ENCODE data around the gene CTNNB1.
"Not testable (repeated sequence)": the region's sequence is repeated elsewhere in the genome, so short reads cannot be mapped to it uniquely, and the experiment has no call there.

The CTNNB1 gene

DNA sequence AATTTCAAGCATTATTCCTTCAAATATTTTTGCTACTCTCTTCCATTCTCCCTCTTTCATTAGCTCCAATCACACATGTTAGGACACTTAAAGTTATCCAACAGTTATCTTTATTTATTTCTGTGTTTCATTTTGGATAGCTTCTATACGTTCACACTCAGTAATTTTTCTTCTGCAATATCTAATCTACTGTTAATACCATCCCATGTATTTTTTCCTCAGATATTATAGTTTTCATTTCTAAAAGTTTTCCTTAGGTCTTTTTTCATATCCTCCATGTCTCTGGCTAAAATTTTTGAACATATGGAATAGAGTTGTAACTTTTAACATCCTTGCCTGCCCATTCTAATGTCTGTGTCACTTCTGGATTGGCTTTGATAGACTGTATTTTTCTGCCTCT, 73.4 kb downstream of the CTNNB1 start:
- no peak for TF ChIP-seq POLR2A (IDR thresholded peaks at IDR 0.05; ENCODE audit: low read depth, low read length)
- FAIRE-seq (no peak), DNase-seq (ENCODE audit: insufficient read length, low spot score) (no peak)

DNA sequence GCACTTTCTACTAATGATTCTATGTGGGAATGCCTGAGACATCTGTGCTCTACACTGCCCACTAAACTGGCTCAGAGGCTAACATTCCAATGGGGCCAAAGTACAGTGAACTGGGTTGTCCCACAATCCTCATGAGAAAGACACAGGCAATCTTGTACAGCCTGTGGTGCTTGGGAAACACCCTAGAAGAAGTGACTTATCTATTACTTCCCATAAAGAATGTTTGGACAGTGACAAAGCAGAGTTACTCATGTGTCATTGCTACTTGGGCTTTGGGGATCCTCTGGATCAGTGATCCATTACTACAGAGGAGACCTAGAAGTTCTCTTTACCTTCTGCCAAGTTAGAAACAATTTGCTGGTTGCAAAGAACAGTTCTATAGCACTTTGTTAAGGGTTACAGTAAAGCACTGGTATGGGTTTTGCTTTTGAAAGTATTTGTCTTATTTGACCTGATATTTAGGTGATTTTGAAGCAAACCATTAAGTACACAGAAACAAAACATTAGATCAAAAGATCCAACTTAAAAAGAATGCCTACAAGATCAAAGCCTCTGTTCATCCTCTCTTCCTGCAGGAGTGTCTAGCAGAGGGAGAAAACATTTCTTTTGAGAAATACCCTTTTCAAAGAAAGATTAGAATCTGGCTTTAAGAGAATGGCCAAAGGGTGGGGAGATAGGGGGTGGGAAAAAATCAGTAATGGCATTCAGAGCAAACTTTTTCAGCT, 75.8 kb downstream of the CTNNB1 start:
- DNase-seq (ENCODE audit: insufficient read length, low spot score) (no peak), FAIRE-seq (no peak)
- no peak for TF ChIP-seq POLR2A (IDR thresholded peaks at IDR 0.05; ENCODE audit: low read depth, low read length)

DNA sequence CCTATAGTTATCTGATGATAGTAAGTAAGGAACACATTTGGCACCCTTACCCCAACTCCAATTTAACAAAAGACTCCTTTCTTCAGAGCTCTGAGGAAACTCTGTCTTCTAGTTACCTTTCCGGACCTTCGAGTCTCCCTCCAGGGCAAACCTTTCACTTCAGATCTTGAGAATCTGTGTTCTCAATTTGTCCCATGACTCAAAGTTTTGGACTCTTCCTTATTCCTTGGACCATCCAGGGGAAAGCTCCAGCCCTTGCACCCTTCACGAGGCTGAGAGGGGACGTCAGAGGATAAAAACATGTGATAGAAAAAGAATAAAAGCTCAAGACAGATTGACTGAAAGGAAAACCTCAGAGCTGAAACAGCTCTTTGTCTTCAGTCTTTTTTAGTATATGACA, 76.9 kb downstream of the CTNNB1 start:
- DNase-seq (ENCODE audit: insufficient read length, low spot score) (no peak), FAIRE-seq (no peak)
- no peak for TF ChIP-seq POLR2A (IDR thresholded peaks at IDR 0.05; ENCODE audit: low read depth, low read length)

DNA sequence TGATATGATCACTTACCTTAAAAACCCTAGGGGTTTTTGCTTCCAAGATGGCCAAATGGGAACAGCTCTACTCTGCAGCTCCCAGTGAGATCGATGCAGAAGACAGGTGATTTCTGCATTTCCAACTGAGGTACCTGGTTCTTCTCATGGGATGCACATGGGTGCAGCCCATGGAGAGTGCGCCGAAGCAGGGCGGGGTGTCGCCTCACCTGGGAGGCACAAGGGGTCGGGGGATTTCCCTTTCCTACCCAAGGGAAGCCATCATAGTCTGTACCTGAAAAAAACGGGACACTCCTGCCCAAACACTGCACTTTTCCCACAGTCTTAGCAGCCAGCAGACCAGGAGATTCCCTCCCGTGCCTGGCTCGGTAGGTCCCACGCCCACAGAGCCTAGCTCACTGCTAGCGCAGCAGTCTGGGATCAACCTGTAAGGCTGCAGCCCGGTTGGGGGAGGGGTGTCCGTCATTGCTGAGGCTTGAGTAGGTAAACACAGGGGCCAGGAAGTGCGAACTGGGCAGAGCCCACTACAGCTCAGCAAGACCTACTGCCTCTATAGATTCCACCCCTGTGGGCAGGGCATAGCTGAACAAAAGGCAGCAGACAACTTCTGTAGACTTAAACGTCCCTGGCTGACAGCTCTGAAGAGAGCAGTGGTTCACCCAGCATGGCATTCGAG, 78.6 kb downstream of the CTNNB1 start:
- FAIRE-seq (no peak), DNase-seq (ENCODE audit: insufficient read length, low spot score) (no peak)
- TF ChIP-seq POLR2A (IDR thresholded peaks at IDR 0.05; ENCODE audit: low read depth, low read length), result no peak

DNA sequence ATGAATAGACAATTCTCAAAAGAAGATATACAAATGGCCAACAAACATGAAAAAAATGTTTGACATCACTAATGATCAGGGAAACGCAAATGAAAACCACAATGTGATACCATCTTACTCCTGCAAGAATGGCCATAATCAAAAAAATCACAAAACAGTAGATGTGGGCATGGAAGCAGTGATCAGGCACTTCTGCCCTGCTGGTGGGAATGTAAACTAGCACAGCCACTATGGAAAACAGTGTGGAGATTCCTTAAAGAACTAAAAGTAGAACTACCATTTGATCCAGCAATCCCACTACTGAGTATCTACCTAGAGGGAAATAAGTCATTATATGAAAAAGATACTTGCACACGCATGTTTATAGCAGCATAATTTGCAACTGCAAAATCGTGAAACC, 85.6 kb downstream of the CTNNB1 start:
- DNase-seq (ENCODE audit: insufficient read length, low spot score); FAIRE-seq: not testable (repeated sequence)

DNA sequence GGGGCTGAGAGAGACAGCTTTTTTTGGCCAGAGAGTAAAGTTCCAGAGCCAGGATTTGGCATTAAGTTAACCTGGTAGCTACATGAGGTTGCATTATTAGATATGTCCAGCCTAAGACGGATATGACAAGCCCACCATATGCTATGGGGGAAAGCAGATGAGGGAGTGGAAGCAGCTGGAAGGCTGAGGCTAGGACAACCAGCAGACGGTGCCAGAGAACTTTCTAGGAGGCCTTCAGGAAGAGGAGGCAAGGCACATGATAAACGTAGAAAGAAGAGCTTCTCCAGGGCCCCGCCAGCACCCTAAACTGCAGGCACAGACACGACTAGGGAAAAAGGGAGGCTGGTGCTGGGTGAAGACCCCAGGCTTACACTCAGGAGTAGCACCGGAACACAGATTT, 87.0 kb downstream of the CTNNB1 start:
- DNase-seq (ENCODE audit: insufficient read length, low spot score) (no peak), FAIRE-seq (no peak)
- no peak for TF ChIP-seq POLR2A (IDR thresholded peaks at IDR 0.05; ENCODE audit: low read depth, low read length)

DNA sequence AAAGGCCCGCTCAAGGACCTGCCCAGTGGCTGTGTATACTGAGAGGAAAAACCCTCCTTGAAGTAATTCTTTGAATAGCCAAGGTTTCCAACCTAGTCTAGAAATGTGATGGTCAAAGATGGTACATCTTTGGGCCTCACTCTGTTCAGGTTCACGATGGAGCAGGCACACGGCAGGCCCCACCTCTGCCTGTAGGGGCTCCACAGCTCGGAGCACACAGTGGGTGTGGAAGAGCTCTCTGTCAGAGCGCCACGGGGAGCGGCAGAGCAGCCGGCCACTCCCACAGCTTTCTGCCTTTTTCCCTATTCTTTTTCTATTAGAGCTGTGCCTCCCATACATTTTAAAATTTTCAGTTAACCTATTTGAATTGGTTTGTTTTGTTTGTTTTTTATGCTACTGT, 89.5 kb downstream of the CTNNB1 start:
- FAIRE-seq (no peak), DNase-seq (ENCODE audit: insufficient read length, low spot score) (no peak)
- no peak for TF ChIP-seq POLR2A (IDR thresholded peaks at IDR 0.05; ENCODE audit: low read depth, low read length)

All from H54 (cell line).